NCI-H460 (cell line): ENCODE measurements around the gene KRTAP4-3. TPM values are rescaled to one million over a fixed set of nuclear protein-coding genes. Genes with fewer than 3 reads are reported as not detected.
"Not testable (repeated sequence)": the region's sequence is repeated elsewhere in the genome, so short reads cannot be mapped to it uniquely, and the experiment has no call there.

Experiments used
- DNase-seq: peaks from one replicate; pipeline ENCODE4 v3.0.0-alpha.2; 2016; ENCODE audit warnings: low read depth; ENCODE audit errors: extremely low read depth
- small RNA-seq, 2 experiments: library from RNA; depleted of rRNA; stranded (forward); fragments of <200 nt; gene quantifications; one replicate each; pipeline ENCODE3, GENCODE V24; 2014
- total RNA-seq: library from RNA; depleted of rRNA; stranded (reverse); fragments of >200 nt; shearing (Covaris generic); gene quantifications from 2 replicates; pipeline ENCODE4 v1.2.3, GENCODE V29; 2014; rRNA removed

Gene KRTAP4-3
- total RNA-seq, 1 experiment from 2014 or later, result not detected

DNA sequence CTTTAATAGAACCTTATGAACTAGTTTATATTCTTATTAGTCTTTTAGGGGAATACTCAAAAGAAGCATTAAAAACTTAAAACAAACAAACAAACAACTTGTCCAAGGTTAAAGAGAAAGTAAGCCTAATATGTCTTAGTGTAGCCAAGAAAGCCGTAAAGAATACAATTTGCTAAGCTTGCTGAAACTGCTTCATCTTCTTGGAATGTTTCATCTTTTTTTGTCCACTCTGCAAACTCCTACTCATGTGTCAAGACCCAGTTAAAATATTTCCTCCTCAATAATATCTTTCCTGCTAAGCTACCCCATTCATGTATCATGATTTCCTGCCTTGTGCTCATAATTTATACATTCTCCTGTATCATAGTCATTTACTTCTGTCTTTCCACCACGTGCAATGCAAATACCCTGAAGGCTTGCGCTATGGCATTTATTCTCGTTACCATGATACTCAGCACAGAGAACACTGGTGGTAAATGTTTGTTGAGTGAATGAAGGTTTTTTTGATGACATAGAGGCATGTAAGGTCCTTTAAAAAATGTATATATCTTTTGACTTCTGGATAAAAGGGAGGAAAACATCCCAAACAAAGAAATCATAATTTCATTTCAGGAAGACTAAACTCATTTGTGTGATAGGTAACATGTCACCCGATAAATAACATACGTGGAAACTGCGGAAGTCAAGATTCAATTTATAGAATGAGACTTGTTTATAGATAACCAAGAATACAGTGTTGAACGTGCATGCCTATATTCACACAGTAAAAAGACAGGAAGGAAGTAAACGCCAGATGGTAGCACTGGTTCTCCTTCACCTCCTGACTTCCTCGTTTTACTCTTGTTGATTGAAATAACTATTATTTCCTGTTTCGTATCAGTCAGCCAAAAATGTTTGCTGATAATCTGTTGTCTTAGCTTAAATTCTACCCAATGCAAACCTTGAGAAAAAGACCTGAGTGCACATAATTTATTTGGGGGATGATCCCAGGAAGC lies 48.0 kb downstream of the KRTAP4-3 start:
- not testable (repeated sequence) for DNase-seq

DNA sequence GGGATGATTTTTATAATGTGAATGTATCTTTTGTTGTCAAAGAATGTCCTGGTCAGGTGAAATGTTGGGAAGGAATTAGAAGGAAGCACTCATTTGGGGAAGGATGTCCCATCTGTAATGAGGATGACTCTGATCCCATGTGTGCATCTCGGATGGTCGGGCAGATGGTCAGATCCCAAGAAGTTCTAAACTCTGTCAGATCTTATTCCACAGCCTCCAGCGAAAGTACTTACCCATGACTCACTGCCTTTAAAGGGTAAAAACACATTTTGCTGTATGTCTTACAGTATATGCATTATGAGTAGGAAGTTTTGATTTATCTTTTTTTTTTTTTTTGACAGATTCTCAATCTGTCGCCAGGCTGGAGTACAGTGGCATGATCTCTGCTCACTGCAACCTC lies 49.3 kb downstream of the KRTAP4-3 start:
- no peak for DNase-seq

DNA sequence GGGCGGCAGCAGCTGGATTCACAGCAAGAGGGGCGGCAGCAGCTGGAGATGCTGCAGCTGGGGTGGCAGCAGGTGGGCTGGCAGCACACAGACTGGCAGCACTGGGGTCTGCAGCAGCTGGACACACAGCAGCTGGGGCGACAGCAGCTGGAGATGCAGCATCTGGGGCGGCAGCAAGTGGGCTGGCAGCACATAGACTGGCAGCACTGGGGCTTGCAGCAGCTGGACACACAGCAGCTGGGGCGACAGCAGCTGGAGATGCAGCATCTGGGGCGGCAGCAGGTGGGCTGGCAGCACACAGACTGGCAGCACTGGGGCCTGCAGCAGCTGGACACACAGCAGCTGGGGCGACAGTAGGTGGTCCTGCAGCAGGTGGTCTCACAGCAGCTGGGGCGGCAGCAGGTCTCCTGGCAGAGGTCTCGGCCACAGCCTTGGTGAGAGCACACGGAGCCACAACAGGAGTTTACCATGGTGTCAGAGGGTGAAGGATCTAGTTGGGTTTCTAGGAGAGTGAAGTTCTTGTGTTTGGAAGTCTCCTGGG lies 50.1 kb downstream of the KRTAP4-3 start, which contains the start of gene KRTAP4-11:
KRTAP4-11 (minus strand) TSS at position 528 of the 541 bp plus-strand sequence; CDS start at position 470, 58 bp downstream.
- DNase-seq, result not testable (repeated sequence)

Small RNAs within 50 kb of the gene (small RNA-seq; reads per million reads assigned to genes)
- gene KRTAP4-17P, result 0 reads per million in 2 experiments

Other genes with a start within 250 kb of the KRTAP4-3 start
- 0.07 TPM in 1 of 2 replicates, not detected in the other for gene KRT23, start 230.6 kb downstream of the KRTAP4-3 start, total RNA-seq
- not detected in 2 replicates for gene KRT39, start 201.3 kb downstream of the KRTAP4-3 start, total RNA-seq
- not detected in 2 replicates for gene KRT40, start 183.9 kb downstream of the KRTAP4-3 start, total RNA-seq
- gene KRTAP3-3, start 174.1 kb downstream of the KRTAP4-3 start, total RNA-seq, result not detected in 2 replicates
- not detected in 2 replicates for gene KRTAP3-2, start 168.3 kb downstream of the KRTAP4-3 start, total RNA-seq
- not detected in 2 replicates for gene KRTAP3-1, start 159.1 kb downstream of the KRTAP4-3 start, total RNA-seq
- gene KRTAP1-5, start 141.0 kb downstream of the KRTAP4-3 start, total RNA-seq, result not detected in 2 replicates
- not detected in 2 replicates for gene KRTAP1-4, start 138.0 kb downstream of the KRTAP4-3 start, total RNA-seq
- gene KRTAP1-3, start 133.3 kb downstream of the KRTAP4-3 start, total RNA-seq, result not detected in 2 replicates
- gene KRTAP1-1, start 126.8 kb downstream of the KRTAP4-3 start, total RNA-seq, result not detected in 2 replicates
- not detected in 2 replicates for gene KRTAP2-1, start 120.9 kb downstream of the KRTAP4-3 start, total RNA-seq
- not detected in 2 replicates for gene KRTAP2-2, start 113.0 kb downstream of the KRTAP4-3 start, total RNA-seq
- gene KRTAP2-3, start 108.1 kb downstream of the KRTAP4-3 start, total RNA-seq, result not detected in 2 replicates
- gene KRTAP2-4, start 102.3 kb downstream of the KRTAP4-3 start, total RNA-seq, result not detected in 2 replicates
- not detected in 2 replicates for gene KRTAP4-7, start 84.1 kb downstream of the KRTAP4-3 start, total RNA-seq
- gene KRTAP4-8, start 70.1 kb downstream of the KRTAP4-3 start, total RNA-seq, result not detected in 2 replicates
- gene KRTAP4-16, start 66.0 kb downstream of the KRTAP4-3 start, total RNA-seq, result not detected in 2 replicates
- not detected in 2 replicates for gene KRTAP4-9, start 62.8 kb downstream of the KRTAP4-3 start, total RNA-seq
- not detected in 2 replicates for gene KRTAP4-11, start 49.8 kb downstream of the KRTAP4-3 start, total RNA-seq
- not detected in 2 replicates for gene KRTAP4-12, start 44.0 kb downstream of the KRTAP4-3 start, total RNA-seq
- not detected in 2 replicates for gene KRTAP4-6, start 27.7 kb downstream of the KRTAP4-3 start, total RNA-seq
- gene KRTAP4-5, start 18.4 kb downstream of the KRTAP4-3 start, total RNA-seq, result not detected in 2 replicates
- not detected in 2 replicates for gene KRTAP4-4, start 7.5 kb downstream of the KRTAP4-3 start, total RNA-seq
- not detected in 2 replicates for gene KRTAP4-2, start 10.0 kb upstream of the KRTAP4-3 start, total RNA-seq
- gene KRTAP4-1, start 16.7 kb upstream of the KRTAP4-3 start, total RNA-seq, result 0.17 TPM in 1 of 2 replicates, not detected in the other
- not detected in 2 replicates for gene KRTAP9-1, start 21.7 kb upstream of the KRTAP4-3 start, total RNA-seq
- not detected in 2 replicates for gene KRTAP9-2, start 58.4 kb upstream of the KRTAP4-3 start, total RNA-seq
- gene KRTAP9-3, start 64.2 kb upstream of the KRTAP4-3 start, total RNA-seq, result not detected in 2 replicates
- gene KRTAP9-8, start 69.8 kb upstream of the KRTAP4-3 start, total RNA-seq, result not detected in 2 replicates
- not detected in 2 replicates for gene KRTAP9-4, start 81.5 kb upstream of the KRTAP4-3 start, total RNA-seq
- not detected in 2 replicates for gene KRTAP9-9, start 87.2 kb upstream of the KRTAP4-3 start, total RNA-seq
- not detected in 2 replicates for gene KRTAP9-6, start 97.2 kb upstream of the KRTAP4-3 start, total RNA-seq
- gene KRTAP9-7, start 107.5 kb upstream of the KRTAP4-3 start, total RNA-seq, result not detected in 2 replicates
- not detected in 2 replicates for gene KRTAP29-1, start 134.6 kb upstream of the KRTAP4-3 start, total RNA-seq
- not detected in 2 replicates for gene KRTAP16-1, start 141.1 kb upstream of the KRTAP4-3 start, total RNA-seq
- gene KRTAP17-1, start 147.5 kb upstream of the KRTAP4-3 start, total RNA-seq, result not detected in 2 replicates
- not detected in 2 replicates for gene KRT33A, start 182.6 kb upstream of the KRTAP4-3 start, total RNA-seq
- gene KRT33B, start 201.6 kb upstream of the KRTAP4-3 start, total RNA-seq, result not detected in 2 replicates
- 0.10 TPM in 1 of 2 replicates, not detected in the other for gene KRT34, start 214.1 kb upstream of the KRTAP4-3 start, total RNA-seq
- gene KRT31, start 229.4 kb upstream of the KRTAP4-3 start, total RNA-seq, result not detected in 2 replicates